Activated CD4-positive, alpha-beta T cell treated with anti-CD3 and anti-CD28 coated beads, Interleukin-2, amount 50 U/mL, for 4 hours (primary cell): ENCODE data around the gene PCDHA1.
A peak's percentile ranks its signal among the peaks of the same experiment; 100 is the strongest.

Experiments
- DNase-seq, 2 experiments: peaks; one replicate each; pipeline ENCODE4 v3.0.0-alpha.2; 2020

Gene PCDHA1

GRCh38 chr5:140996060-140996459 lies 210.1 kb downstream of the PCDHA1 start:
- no peak for DNase-seq

- no peak for DNase-seq
These were observed 213.0 kb downstream of the PCDHA1 start for GRCh38 chr5:140998921-140999410.

- DNase-seq: no peak
These were observed 215.5 kb downstream of the PCDHA1 start for GRCh38 chr5:141001446-141001843.

- DNase-seq: no peak
These were observed 216.1 kb downstream of the PCDHA1 start for GRCh38 chr5:141001844-141002604.

- no peak for DNase-seq
These were observed 216.6 kb downstream of the PCDHA1 start for GRCh38 chr5:141002605-141002965.

- DNase-seq: no peak
These were observed 217.1 kb downstream of the PCDHA1 start for GRCh38 chr5:141003031-141003430.

GRCh38 chr5:141003791-141004611 lies 218.1 kb downstream of the PCDHA1 start:
- no peak for DNase-seq

- DNase-seq: no peak
These were observed 221.9 kb downstream of the PCDHA1 start for GRCh38 chr5:141007791-141008190.

- DNase-seq: no peak
These were observed 224.3 kb downstream of the PCDHA1 start for GRCh38 chr5:141010047-141010793.

- DNase-seq: no peak
These were observed 232.0 kb downstream of the PCDHA1 start for GRCh38 chr5:141017943-141018342.

- DNase-seq: no peak
These were observed 236.4 kb downstream of the PCDHA1 start for GRCh38 chr5:141022384-141022783.

- no peak for DNase-seq
These were observed 245.1 kb downstream of the PCDHA1 start for GRCh38 chr5:141031006-141031405.

GRCh38 chr5:141032626-141033025 lies 246.7 kb downstream of the PCDHA1 start:
- no peak for DNase-seq

- DNase-seq: no peak
These were observed 253.1 kb downstream of the PCDHA1 start for GRCh38 chr5:141039061-141039460.

- DNase-seq: no peak
These were observed 253.6 kb downstream of the PCDHA1 start for GRCh38 chr5:141039517-141039916.

GRCh38 chr5:141040093-141040770 lies 254.3 kb downstream of the PCDHA1 start:
- DNase-seq: no peak

GRCh38 chr5:141040771-141041426 lies 255.0 kb downstream of the PCDHA1 start:
- DNase-seq: peak; percentile 25 to 27

GRCh38 chr5:141041427-141041785 lies 255.5 kb downstream of the PCDHA1 start:
- DNase-seq: no peak

GRCh38 chr5:141042555-141042954 lies 256.6 kb downstream of the PCDHA1 start:
- no peak for DNase-seq

- no peak for DNase-seq
These were observed 264.9 kb downstream of the PCDHA1 start, which contains the start of gene PCDHB1 for GRCh38 chr5:141050622-141051520. TSS of gene PCDHB1 (plus strand) at chr5:141051374. CDS start at chr5:141051471, 97 bp downstream.

GRCh38 chr5:141051521-141051866 lies 265.6 kb downstream of the PCDHA1 start:
- no peak for DNase-seq
